GM21619 (cell line): Measurements from ENCODE around the gene ALS2CL.

Experiments
- ATAC-seq: cut with Tn5 transposase; IDR thresholded peaks from one replicate; pipeline ENCODE4 v1.9.1; 2021; ENCODE audit not compliant: unreplicated experiment

Gene ALS2CL

GRCh38 chr3:46677411-46677726 lies 16.1 kb downstream of the ALS2CL start:
- ATAC-seq: no peak

GRCh38 chr3:46676601-46677410 lies 16.7 kb downstream of the ALS2CL start:
- ATAC-seq: no peak

GRCh38 chr3:46675843-46676567 lies 17.5 kb downstream of the ALS2CL start:
- no peak for ATAC-seq

- no peak for ATAC-seq
These were observed 18.1 kb downstream of the ALS2CL start for GRCh38 chr3:46675426-46675825.

DNA sequence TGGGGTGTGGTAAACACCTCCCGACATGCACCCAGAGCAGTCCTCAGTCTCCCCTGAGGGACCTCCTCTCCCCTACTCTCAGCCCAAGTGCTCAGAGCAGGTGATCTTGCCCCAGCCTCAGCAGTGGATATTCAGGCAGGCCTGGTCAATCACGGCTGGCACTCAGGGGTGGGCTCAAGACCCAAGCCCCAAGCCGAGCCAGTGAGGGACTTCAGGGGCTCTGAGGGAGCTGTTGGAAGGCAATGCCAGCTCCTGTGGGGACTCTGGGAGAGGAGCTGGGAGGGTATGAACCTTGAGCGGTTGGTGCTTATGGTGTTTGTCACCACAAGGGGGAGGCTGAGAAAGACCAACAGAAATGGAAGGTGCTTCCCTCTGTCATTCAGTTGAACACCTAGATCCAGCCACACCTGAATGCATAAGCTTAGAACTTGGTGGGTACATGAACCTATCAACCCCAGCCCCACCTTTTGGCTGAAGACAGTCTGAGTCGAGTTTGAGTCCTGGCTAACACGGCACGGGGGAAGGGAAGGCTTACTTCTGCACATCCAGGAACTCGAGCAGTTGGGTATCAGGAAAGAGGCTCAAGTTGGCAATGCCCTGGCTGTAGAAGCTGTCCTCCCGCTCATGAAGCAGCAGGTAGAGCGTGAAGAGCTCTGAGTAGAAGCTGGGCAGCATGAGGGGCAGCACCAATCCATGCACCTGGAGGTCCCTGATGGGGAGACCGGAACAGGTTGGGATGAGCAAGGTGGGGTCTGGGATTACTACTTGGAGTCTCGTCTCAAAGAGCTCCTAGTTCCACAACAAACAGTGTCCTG lies 19.2 kb downstream of the ALS2CL start:
- ATAC-seq: no peak

GRCh38 chr3:46673151-46674030 lies 20.1 kb downstream of the ALS2CL start:
- ATAC-seq: no peak

GRCh38 chr3:46672349-46672695 lies 21.2 kb downstream of the ALS2CL start:
- ATAC-seq: no peak

GRCh38 chr3:46671541-46672348 lies 21.7 kb downstream of the ALS2CL start:
- no peak for ATAC-seq

GRCh38 chr3:46670891-46671427 lies 22.5 kb downstream of the ALS2CL start:
- ATAC-seq: no peak

GRCh38 chr3:46670000-46670890 lies 23.2 kb downstream of the ALS2CL start:
- no peak for ATAC-seq

DNA sequence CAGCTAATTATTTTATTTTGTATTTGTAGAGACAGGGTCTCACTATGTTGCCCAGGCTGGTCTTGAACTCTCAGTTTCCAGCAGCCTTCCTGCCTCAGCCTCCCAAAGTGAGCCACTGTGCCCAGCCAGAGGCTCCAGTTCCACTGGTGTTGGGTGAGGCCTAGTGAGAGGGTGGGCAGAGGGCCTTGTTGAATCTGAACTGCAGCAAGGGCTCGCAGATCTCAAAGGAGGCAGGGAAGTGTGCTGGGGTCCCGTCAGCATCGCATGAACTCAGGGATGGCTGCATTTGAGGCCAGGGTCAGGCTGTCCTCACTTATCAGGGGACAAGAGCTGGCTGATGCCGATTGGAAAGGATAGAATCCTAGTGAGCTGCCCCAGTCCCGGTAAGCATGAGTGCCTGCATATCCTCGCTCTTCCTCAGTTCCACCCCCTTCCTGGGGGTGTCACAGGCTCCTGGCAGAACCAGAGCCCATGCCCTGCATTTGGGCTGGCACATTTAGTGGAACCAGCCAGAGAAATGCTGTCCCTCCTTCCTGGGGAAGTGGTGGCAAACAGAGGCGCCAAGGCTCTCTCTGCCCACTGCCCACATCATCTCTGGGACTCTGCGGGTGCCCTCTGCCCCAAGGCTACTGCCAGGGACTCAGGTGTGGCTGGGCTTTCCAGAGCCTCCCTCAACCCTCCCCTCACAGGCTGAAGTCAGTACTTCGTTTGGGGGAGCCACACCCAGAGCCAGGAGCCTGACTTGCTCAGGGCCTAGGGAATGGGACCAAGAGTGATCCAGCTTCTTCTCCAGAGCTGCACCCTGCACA lies 24.1 kb downstream of the ALS2CL start:
- no peak for ATAC-seq

GRCh38 chr3:46668591-46668990 lies 24.9 kb downstream of the ALS2CL start:
- ATAC-seq: no peak

DNA sequence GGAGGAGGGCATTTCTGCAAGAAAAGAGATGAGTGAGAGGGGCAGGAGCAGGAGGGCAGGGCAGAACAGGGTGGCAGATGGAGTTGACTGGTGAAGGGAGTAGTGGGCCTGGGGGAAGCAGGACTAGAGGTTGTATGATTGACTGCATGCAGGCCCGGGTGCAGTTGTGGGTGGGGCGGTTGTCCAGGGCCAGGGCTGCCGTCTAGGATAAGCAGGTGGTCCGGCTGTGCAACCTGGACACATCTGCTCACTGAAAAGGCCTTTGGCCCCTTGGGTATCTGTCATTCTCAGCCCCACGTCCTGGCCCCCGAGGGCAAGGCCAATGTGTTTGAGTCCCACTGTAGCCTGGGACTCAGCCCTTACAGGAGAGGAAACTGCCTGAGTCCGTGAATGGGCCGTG lies 25.4 kb downstream of the ALS2CL start:
- no peak for ATAC-seq

- no peak for ATAC-seq
These were observed 25.8 kb downstream of the ALS2CL start for GRCh38 chr3:46667657-46668056.

DNA sequence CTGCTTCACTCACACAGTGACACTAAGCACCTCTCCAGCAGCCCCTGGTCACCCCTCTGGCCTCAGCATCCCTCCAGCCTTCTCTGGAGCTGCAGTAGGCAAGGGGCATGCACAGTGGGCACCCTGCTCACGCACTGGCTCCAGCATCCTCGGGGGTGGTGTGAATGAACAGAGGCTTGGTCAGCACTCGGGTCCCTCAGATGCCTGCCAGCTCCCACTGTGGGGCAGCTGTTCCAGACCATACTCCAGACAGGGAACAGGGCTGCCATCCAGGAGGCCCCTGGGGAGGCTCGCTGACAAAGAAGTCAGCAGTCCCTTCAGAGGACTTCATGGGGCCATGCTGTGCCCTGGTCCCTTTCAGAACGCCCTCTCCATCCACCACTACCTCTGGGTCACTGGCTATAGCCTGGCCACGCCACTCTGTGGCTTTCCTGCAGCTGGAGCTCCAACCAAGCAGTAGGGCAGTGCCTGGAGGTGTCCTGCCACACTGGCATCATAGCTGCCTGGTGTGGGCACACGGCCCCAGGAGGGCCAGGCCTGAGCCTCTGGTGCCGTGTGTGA lies 26.3 kb downstream of the ALS2CL start:
- ATAC-seq: no peak

DNA sequence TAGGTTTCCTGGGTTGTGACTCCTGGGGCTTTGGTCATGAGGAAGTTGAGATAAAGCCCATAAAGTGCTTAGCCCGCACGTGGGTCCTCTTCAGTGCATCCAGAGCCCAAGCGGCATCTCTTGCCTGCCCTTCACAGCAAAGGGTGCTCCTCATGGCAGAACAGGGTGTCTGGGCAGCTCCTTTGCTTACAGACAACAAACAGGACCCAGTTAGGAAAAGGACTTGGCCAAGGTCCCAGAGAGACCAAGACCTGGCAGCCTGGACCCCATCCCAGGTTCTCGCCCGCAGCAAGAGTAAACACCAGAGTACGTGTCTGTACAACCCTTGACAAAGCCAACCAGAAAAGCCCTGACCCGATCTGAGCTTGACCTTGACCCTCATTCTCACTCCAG lies 27.0 kb downstream of the ALS2CL start:
- no peak for ATAC-seq

GRCh38 chr3:46665763-46666452 lies 27.6 kb downstream of the ALS2CL start:
- ATAC-seq: no peak
